ENCODE measurements around the gene ALDH9A1.

Gene ALDH9A1

DNA sequence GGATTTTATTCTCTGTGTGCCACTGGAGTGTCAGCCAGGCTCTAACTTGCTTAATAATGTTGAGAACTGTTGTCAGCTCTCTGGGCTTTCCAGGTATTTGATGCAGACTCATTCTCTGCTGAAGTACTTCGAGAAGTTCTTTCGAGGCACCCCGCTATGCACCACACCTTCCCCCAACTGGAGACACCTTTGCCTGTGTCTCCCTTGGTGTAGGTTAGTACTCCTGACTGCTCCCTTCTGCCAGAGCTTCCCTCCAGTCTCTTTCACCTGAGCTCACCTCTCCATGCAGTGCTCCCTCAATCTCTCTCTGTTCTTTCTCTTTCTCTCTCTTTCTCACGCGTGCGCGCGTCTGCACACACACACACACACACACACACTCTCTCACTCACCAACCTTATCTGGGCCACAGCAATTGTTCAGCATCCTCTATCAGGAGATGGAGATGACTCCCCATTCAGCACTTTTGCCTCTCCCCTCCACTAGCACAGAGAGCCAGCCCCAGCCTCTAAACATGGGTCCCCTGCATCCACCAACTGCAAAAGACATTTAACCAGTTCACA lies 81.3 kb downstream of the ALDH9A1 start:
- no peak for DNase-seq

- DNase-seq, result no peak
These were observed 82.2 kb downstream of the ALDH9A1 start for GRCh38 chr1:165616054-165616612.

Measured in DMS79 (cell line).